ENCODE data around the gene BMP15.

BMP15 gene

GRCh38 chrX:50893466-50893865, 17.1 kb upstream of the BMP15 start:
- Histone ChIP-seq H3K27ac (ENCODE audit: low read depth, low read length) (no peak overlapping the region), H3K4me1 (ENCODE audit: control insufficient read depth, insufficient read depth, low read length) (no peaks in the 10 kb centered on the region), H3K27me3 (ENCODE audit: control insufficient read depth, insufficient read depth, low read length) (no peaks in the 10 kb centered on the region), H3K9ac (ENCODE audit: low read length) (no peak overlapping the region), H3K9me3 (ENCODE audit: control insufficient read depth, insufficient read depth, low read depth, low read length) (peaks cover 3% of the 10 kb centered on the region; the same call in 1 of the 2 replicates), H3K4me3 (ENCODE audit: low read depth, low read length) (no peak overlapping the region), H3K36me3 (ENCODE audit: control insufficient read depth, insufficient read depth, low read length) (no peaks in the 10 kb centered on the region)

- Histone ChIP-seq H3K27me3 (ENCODE audit: control insufficient read depth, insufficient read depth, low read length) (no peaks in the 10 kb centered on the region), H3K4me1 (ENCODE audit: control insufficient read depth, insufficient read depth, low read length) (no peaks in the 10 kb centered on the region), H3K4me3 (ENCODE audit: low read depth, low read length) (no peak overlapping the region), H3K9ac (ENCODE audit: low read length) (no peak overlapping the region), H3K27ac (ENCODE audit: low read depth, low read length) (no peak overlapping the region), H3K36me3 (ENCODE audit: control insufficient read depth, insufficient read depth, low read length) (no peaks in the 10 kb centered on the region), H3K9me3 (ENCODE audit: control insufficient read depth, insufficient read depth, low read depth, low read length) (no peaks in the 10 kb centered on the region)
These were observed 5.2 kb upstream of the BMP15 start for GRCh38 chrX:50905334-50905733.

GRCh38 chrX:50913520-50913919, 3.0 kb downstream of the BMP15 start:
- H3K9ac ChIP-seq (ENCODE audit: low read length): no peak overlapping the region
- no peaks in the 10 kb centered on the region for H3K36me3 ChIP-seq (ENCODE audit: control insufficient read depth, insufficient read depth, low read length)
- H3K4me1 ChIP-seq (ENCODE audit: control insufficient read depth, insufficient read depth, low read length): no peaks in the 10 kb centered on the region
- H3K4me3 ChIP-seq (ENCODE audit: low read depth, low read length): no peak overlapping the region
- 0 out of 2 replicates have a peak, but pooled peaks cover 4% of the 10 kb centered on the region for H3K27me3 ChIP-seq (ENCODE audit: control insufficient read depth, insufficient read depth, low read length)
- H3K27ac ChIP-seq (ENCODE audit: low read depth, low read length): no peak overlapping the region
- no peaks in the 10 kb centered on the region for H3K9me3 ChIP-seq (ENCODE audit: control insufficient read depth, insufficient read depth, low read depth, low read length)

- Histone ChIP-seq H3K36me3 (ENCODE audit: control insufficient read depth, insufficient read depth, low read length) (no peaks in the 10 kb centered on the region), H3K4me3 (ENCODE audit: low read depth, low read length) (no peak overlapping the region), H3K9ac (ENCODE audit: low read length) (no peak overlapping the region), H3K9me3 (ENCODE audit: control insufficient read depth, insufficient read depth, low read depth, low read length) (no peaks in the 10 kb centered on the region), H3K27ac (ENCODE audit: low read depth, low read length) (no peak overlapping the region), H3K27me3 (ENCODE audit: control insufficient read depth, insufficient read depth, low read length) (0 out of 2 replicates have a peak, but pooled peaks cover 4% of the 10 kb centered on the region), H3K4me1 (ENCODE audit: control insufficient read depth, insufficient read depth, low read length) (no peaks in the 10 kb centered on the region)
These were observed 9.6 kb downstream of the BMP15 start for GRCh38 chrX:50920132-50920531.

- Histone ChIP-seq H3K9me3 (ENCODE audit: control insufficient read depth, insufficient read depth, low read depth, low read length) (no peaks in the 10 kb centered on the region), H3K4me1 (ENCODE audit: control insufficient read depth, insufficient read depth, low read length) (no peaks in the 10 kb centered on the region), H3K27me3 (ENCODE audit: control insufficient read depth, insufficient read depth, low read length) (no peaks in the 10 kb centered on the region), H3K4me3 (ENCODE audit: low read depth, low read length) (no peak overlapping the region), H3K9ac (ENCODE audit: low read length) (no peak overlapping the region), H3K27ac (ENCODE audit: low read depth, low read length) (no peak overlapping the region), H3K36me3 (ENCODE audit: control insufficient read depth, insufficient read depth, low read length) (no peaks in the 10 kb centered on the region)
These were observed 16.6 kb downstream of the BMP15 start for GRCh38 chrX:50927127-50927526.

- Histone ChIP-seq H3K9me3 (ENCODE audit: control insufficient read depth, insufficient read depth, low read depth, low read length) (peaks cover 4% of the 10 kb centered on the region; the same call in 1 of the 2 replicates), H3K4me3 (ENCODE audit: low read depth, low read length) (no peak overlapping the region), H3K36me3 (ENCODE audit: control insufficient read depth, insufficient read depth, low read length) (no peaks in the 10 kb centered on the region), H3K4me1 (ENCODE audit: control insufficient read depth, insufficient read depth, low read length) (no peaks in the 10 kb centered on the region; the same call in 1 of the 2 replicates), H3K27ac (ENCODE audit: low read depth, low read length) (no peak overlapping the region), H3K27me3 (ENCODE audit: control insufficient read depth, insufficient read depth, low read length) (no peaks in the 10 kb centered on the region), H3K9ac (ENCODE audit: low read length) (no peak overlapping the region)
These were observed 31.1 kb downstream of the BMP15 start for GRCh38 chrX:50941638-50942037.

GRCh38 chrX:50942471-50942870, 31.9 kb downstream of the BMP15 start:
- Histone ChIP-seq H3K9ac (ENCODE audit: low read length) (no peak overlapping the region), H3K9me3 (ENCODE audit: control insufficient read depth, insufficient read depth, low read depth, low read length) (peaks cover 4% of the 10 kb centered on the region; the same call in 1 of the 2 replicates), H3K36me3 (ENCODE audit: control insufficient read depth, insufficient read depth, low read length) (no peaks in the 10 kb centered on the region), H3K27me3 (ENCODE audit: control insufficient read depth, insufficient read depth, low read length) (no peaks in the 10 kb centered on the region), H3K27ac (ENCODE audit: low read depth, low read length) (no peak overlapping the region), H3K4me3 (ENCODE audit: low read depth, low read length) (no peak overlapping the region), H3K4me1 (ENCODE audit: control insufficient read depth, insufficient read depth, low read length) (no peaks in the 10 kb centered on the region; the same call in 1 of the 2 replicates)

GRCh38 chrX:50952406-50952805, 41.9 kb downstream of the BMP15 start:
- Histone ChIP-seq H3K4me1 (ENCODE audit: control insufficient read depth, insufficient read depth, low read length) (no peaks in the 10 kb centered on the region), H3K27me3 (ENCODE audit: control insufficient read depth, insufficient read depth, low read length) (no peaks in the 10 kb centered on the region), H3K9ac (ENCODE audit: low read length) (no peak overlapping the region), H3K9me3 (ENCODE audit: control insufficient read depth, insufficient read depth, low read depth, low read length) (peaks cover 19% of the 10 kb centered on the region), H3K27ac (ENCODE audit: low read depth, low read length) (no peak overlapping the region), H3K36me3 (ENCODE audit: control insufficient read depth, insufficient read depth, low read length) (no peaks in the 10 kb centered on the region), H3K4me3 (ENCODE audit: low read depth, low read length) (no peak overlapping the region)

- Histone ChIP-seq H3K4me3 (ENCODE audit: low read depth, low read length) (no peak overlapping the region), H3K4me1 (ENCODE audit: control insufficient read depth, insufficient read depth, low read length) (no peaks in the 10 kb centered on the region), H3K36me3 (ENCODE audit: control insufficient read depth, insufficient read depth, low read length) (no peaks in the 10 kb centered on the region), H3K27me3 (ENCODE audit: control insufficient read depth, insufficient read depth, low read length) (no peaks in the 10 kb centered on the region), H3K9ac (ENCODE audit: low read length) (no peak overlapping the region), H3K9me3 (ENCODE audit: control insufficient read depth, insufficient read depth, low read depth, low read length) (peaks cover 19% of the 10 kb centered on the region), H3K27ac (ENCODE audit: low read depth, low read length) (no peak overlapping the region)
These were observed 43.3 kb downstream of the BMP15 start for GRCh38 chrX:50953832-50954231.

GRCh38 chrX:50962156-50962555, 51.6 kb downstream of the BMP15 start:
- no peaks in the 10 kb centered on the region for H3K36me3 ChIP-seq (ENCODE audit: control insufficient read depth, insufficient read depth, low read length)
- no peaks in the 10 kb centered on the region for H3K9me3 ChIP-seq (ENCODE audit: control insufficient read depth, insufficient read depth, low read depth, low read length)
- H3K27me3 ChIP-seq (ENCODE audit: control insufficient read depth, insufficient read depth, low read length): no peaks in the 10 kb centered on the region
- H3K4me1 ChIP-seq (ENCODE audit: control insufficient read depth, insufficient read depth, low read length): peaks cover 4% of the 10 kb centered on the region; the same call in 1 of the 2 replicates
- no peak overlapping the region for H3K27ac ChIP-seq (ENCODE audit: low read depth, low read length)
- H3K9ac ChIP-seq (ENCODE audit: low read length): no peak overlapping the region
- no peak overlapping the region for H3K4me3 ChIP-seq (ENCODE audit: low read depth, low read length)

- peaks cover 4% of the 10 kb centered on the region; the same call in 1 of the 2 replicates for H3K4me1 ChIP-seq (ENCODE audit: control insufficient read depth, insufficient read depth, low read length)
- no peak overlapping the region for H3K4me3 ChIP-seq (ENCODE audit: low read depth, low read length)
- 0 out of 2 replicates have a peak, but pooled peaks cover 2% of the 10 kb centered on the region for H3K9me3 ChIP-seq (ENCODE audit: control insufficient read depth, insufficient read depth, low read depth, low read length)
- no peaks in the 10 kb centered on the region for H3K27me3 ChIP-seq (ENCODE audit: control insufficient read depth, insufficient read depth, low read length)
- H3K9ac ChIP-seq (ENCODE audit: low read length): no peak overlapping the region
- H3K27ac ChIP-seq (ENCODE audit: low read depth, low read length): no peak overlapping the region
- H3K36me3 ChIP-seq (ENCODE audit: control insufficient read depth, insufficient read depth, low read length): no peaks in the 10 kb centered on the region
These were observed 53.3 kb downstream of the BMP15 start for GRCh38 chrX:50963842-50964241.

All from HUES6 (cell line).